GM12865 (cell line): ENCODE measurements around the gene KDM2B.

Source experiments
- DNase-seq: peaks from one replicate; pipeline ENCODE4 v3.0.0; 2010; ENCODE audit warnings: low read depth
- H3K4me3 ChIP-seq: 2 replicates; pipeline ENCODE4 v1.5.1; 2011; ENCODE audit warnings: mild to moderate bottlenecking, low read depth, low read length, control low read depth
- CTCF ChIP-seq: IDR thresholded peaks from 2 replicates; pipeline ENCODE4 v1.5.1; 2011; ENCODE audit warnings: low read length, control low read depth, low read depth, inconsistent platforms; ENCODE audit not compliant: insufficient read depth; ENCODE audit errors: missing control alignments

KDM2B gene

GRCh38 chr12:121423253-121423652, 157.6 kb downstream of the KDM2B start:
- DNase-seq = no peak
- H3K4me3 ChIP-seq = no peak overlapping the region
- TF ChIP-seq CTCF = no peak

DNA sequence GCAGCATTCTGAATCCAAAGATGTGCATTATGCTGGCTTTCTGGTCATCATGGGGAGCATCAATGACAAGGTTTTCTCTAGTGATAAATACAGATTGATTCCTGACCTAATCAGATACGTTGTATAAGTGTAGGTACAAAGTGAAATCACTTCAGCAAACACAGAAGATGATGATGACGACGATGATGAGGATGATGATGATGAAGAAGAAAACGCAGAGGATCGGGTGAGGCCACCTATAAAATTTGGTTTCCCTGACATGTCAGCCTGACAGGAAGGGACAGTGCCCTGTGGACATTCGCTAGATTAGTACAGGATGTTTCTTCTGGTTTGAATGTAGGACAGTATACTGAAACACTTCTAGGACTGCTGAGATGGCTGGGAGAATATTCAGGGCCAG, 160.7 kb downstream of the KDM2B start:
- H3K4me3 ChIP-seq = no peak overlapping the region
- no peak for DNase-seq
- TF ChIP-seq CTCF = no peak

- TF ChIP-seq CTCF = no peak
- DNase-seq = no peak
- no peak overlapping the region for H3K4me3 ChIP-seq
These were observed 163.0 kb downstream of the KDM2B start for GRCh38 chr12:121417847-121418246.

GRCh38 chr12:121413917-121414316, 166.9 kb downstream of the KDM2B start:
- TF ChIP-seq CTCF = no peak
- H3K4me3 ChIP-seq = no peak overlapping the region
- DNase-seq = no peak

DNA sequence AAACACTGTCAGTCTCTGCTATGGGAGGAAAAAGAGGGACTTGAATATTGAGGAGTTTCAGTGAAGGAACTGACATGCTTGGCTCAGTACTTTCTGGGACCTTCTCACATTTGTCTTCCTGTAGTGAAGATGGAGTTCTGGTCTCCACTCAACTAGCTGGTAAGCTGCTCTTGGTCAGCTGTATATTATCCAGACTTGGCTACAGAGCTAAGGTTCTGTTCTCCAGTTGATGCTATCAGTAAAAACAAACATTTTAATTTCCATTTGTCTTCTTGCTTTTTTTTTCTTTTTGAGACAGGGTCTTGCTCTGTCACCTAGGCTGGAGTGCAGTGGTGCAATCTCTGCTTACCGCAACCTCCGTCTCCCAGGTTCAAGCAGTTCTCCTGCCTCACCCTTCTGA, 175.6 kb downstream of the KDM2B start:
- TF ChIP-seq CTCF = no peak
- H3K4me3 ChIP-seq = no peak overlapping the region
- no peak for DNase-seq

- no peak for TF ChIP-seq CTCF
- DNase-seq = no peak
- no peak overlapping the region for H3K4me3 ChIP-seq
These were observed 176.1 kb downstream of the KDM2B start for GRCh38 chr12:121404734-121405133.

- no peak for TF ChIP-seq CTCF
- no peak for DNase-seq
- no peak overlapping the region for H3K4me3 ChIP-seq
These were observed 177.1 kb downstream of the KDM2B start for GRCh38 chr12:121403721-121404120.
